HL-60 (cell line): ENCODE measurements around the gene STXBP1.

ENCODE experiments used
- CTCF ChIP-seq: IDR thresholded peaks from one replicate; pipeline ENCODE4 v1.5.1; 2011; ENCODE audit warnings: low read length, control low read depth, inconsistent platforms; ENCODE audit not compliant: insufficient read depth
- GABPA ChIP-seq: IDR thresholded peaks from 2 replicates; pipeline ENCODE4 v1.6.1; 2012; ENCODE audit warnings: low read depth
- POLR2AphosphoS5 ChIP-seq: IDR thresholded peaks from 2 replicates; pipeline ENCODE4 v1.6.1; 2012; ENCODE audit warnings: low read depth
- REST ChIP-seq: IDR thresholded peaks from 2 replicates; pipeline ENCODE4 v1.6.1; 2012; ENCODE audit warnings: low read depth; ENCODE audit not compliant: insufficient replicate concordance

- TF ChIP-seq CTCF (no peak), POLR2AphosphoS5 (no peak), REST (no peak), GABPA (no peak)
Observed at GRCh38 chr9:127732444-127732843, 120.4 kb downstream of the STXBP1 start.
